ENCODE data around the gene UACA.

- no peak for TF ChIP-seq EZH2 (IDR thresholded peaks at IDR 0.05)
- TF ChIP-seq POLR2AphosphoS5 (IDR thresholded peaks at IDR 0.05; ENCODE audit: borderline replicate concordance, low read depth, low read length): no peak
Measured at GRCh38 chr15:70741107-70741531, 22.2 kb downstream of the UACA start.

Measured in SK-N-MC (cell line).